ENCODE results near the gene RASAL3. TPM values are rescaled to one million over a fixed set of nuclear protein-coding genes. Genes with fewer than 3 reads are reported as not detected.

The RASAL3 gene
- total RNA-seq, 2 donors from 2014 or later = 1.7 to 2.5 TPM

DNA sequence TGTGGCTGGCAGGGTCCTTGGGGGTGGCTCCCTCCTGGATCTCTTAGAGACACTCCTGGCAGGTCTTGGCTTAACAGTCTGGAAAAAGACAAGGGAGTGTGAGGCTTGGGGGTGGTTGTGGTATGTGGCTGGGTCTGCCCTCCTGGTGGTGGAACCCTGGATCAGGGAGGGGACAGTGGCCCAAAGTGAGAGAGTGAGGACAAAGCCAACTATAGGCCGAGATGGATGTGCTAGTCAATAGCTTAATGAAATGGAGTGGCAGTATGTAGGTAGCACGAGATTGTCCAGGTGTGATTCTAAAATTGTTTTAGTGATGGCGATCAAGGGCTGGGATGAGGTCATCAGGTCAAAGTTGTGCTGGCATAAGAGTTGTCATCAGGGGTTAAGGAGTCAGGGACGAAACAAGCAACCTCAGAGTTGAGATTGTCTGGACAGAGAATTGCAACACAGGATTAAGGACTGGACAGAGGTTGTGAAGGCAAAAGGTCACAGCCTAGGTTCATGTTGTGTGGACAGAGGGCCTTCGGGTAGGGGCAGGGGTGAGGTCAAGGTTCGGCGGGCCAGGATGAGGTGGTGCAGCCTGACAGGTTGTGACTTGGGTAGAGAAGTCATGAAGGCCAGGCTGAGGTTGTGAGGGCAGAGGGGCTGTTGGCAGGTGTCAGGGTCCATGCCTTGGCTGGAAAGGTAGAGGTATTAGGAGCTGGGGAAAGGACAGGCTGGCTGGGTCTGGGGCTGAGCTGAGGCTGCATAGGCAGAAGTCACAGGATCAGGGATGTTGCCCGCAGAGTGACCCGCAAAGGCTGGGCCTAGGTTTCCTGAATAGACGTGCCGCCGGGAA lies 4.5 kb upstream of the RASAL3 start:
- H3K4me3 ChIP-seq = no peak overlapping the region

GRCh38 chr19:15467734-15468214 lies 3.4 kb upstream of the RASAL3 start:
- no peak for DNase-seq
- H3K4me1 ChIP-seq = no peaks in the 10 kb centered on the region
- no peak overlapping the region for H3K27ac ChIP-seq
- no peaks in the 10 kb centered on the region for H3K36me3 ChIP-seq
- no peak overlapping the region for H3K9ac ChIP-seq (ENCODE audit: low read depth in 2 of 2, low read length in 2 of 2)
- no peak overlapping the region for H3K4me3 ChIP-seq
- no peaks in the 10 kb centered on the region for H3K9me3 ChIP-seq
- intact Hi-C loops (cut with DNase I) = no loop called here
- H3K27me3 ChIP-seq = peaks cover 9% of the 10 kb centered on the region
- no peak for TF ChIP-seq CTCF (IDR thresholded peaks at IDR 0.05)

More for the DNA sequence above, 4.5 kb upstream of the RASAL3 start:
- DNase-seq = no peak
- Histone ChIP-seq H3K4me1 (no peaks in the 10 kb centered on the region), H3K9ac (ENCODE audit: low read depth in 2 of 2, low read length in 2 of 2) (peak overlapping the region in 1 of 2 donors; percentile 16), H3K36me3 (no peaks in the 10 kb centered on the region), H3K27me3 (peaks cover 9% of the 10 kb centered on the region), H3K27ac (no peak overlapping the region), H3K9me3 (no peaks in the 10 kb centered on the region)
- intact Hi-C loops (cut with DNase I) = no loop called here
- TF ChIP-seq CTCF (IDR thresholded peaks at IDR 0.05) = no peak

DNA sequence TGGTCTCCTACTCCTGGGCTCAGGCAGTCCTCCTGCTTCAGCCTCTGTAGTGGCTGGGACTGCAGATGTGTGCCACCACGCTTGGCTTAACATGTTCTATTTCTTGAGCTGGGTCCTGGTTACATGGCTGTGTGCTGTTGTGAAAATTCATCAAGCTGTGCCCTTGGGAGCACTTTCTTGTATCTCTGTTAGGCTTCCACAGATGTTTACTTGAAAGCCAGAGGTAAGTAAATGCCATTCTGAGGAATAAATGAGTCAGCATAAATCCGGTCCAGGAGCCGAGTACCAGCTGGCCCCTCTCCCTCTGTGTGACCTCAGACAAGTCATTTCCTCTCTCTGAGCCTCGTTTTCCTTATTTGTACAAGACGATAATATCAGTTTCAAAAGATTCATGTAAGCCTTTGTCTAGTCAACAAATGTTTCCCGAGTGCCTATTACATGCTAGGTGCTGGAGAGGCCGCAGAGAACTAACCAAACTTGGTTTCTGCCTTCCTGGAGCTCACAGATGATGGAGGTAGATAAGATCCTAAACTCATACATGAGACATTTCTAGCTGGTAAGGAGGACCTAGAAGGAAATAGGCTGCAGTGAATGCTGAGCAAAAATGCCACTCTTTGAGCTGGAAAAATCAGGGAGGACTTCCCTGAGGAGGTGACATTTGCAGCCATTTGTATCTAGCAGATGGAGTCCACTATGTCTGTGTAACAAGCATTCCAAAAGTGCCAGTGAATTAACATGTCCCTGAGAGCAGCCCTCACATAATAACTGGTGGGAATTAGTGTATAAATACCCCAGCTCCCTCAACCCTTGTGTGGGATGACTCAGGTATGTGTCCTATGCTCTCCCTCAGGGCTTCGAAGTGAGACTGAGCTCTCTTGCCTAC lies 2.7 kb upstream of the RASAL3 start:
- no peak for TF ChIP-seq CTCF (IDR thresholded peaks at IDR 0.05)
- H3K4me3 ChIP-seq = no peak overlapping the region
- no peak overlapping the region for H3K9ac ChIP-seq (ENCODE audit: low read depth in 2 of 2, low read length in 2 of 2)
- intact Hi-C loops (cut with DNase I) = no loop called here
- no peaks in the 10 kb centered on the region for H3K36me3 ChIP-seq
- H3K4me1 ChIP-seq = no peaks in the 10 kb centered on the region
- H3K27me3 ChIP-seq = peaks cover 9% of the 10 kb centered on the region
- H3K9me3 ChIP-seq = no peaks in the 10 kb centered on the region
- peak overlapping the region; percentile 40 for H3K27ac ChIP-seq
- no peak for DNase-seq

- DNase-seq = peak; percentile 34
- Histone ChIP-seq H3K27me3 (peaks cover under 1% of the 10 kb centered on the region), H3K36me3 (no peaks in the 10 kb centered on the region), H3K9ac (ENCODE audit: low read depth in 2 of 2, low read length in 2 of 2) (peak overlapping the region; percentile 19 to 50), H3K4me3 (peak overlapping the region; percentile 40), H3K27ac (peak overlapping the region; percentile 71), H3K9me3 (no peaks in the 10 kb centered on the region), H3K4me1 (no peaks in the 10 kb centered on the region)
- no peak for TF ChIP-seq CTCF (IDR thresholded peaks at IDR 0.05)
- intact Hi-C loops (cut with DNase I) = no loop called here
These were observed 428 bp downstream of the RASAL3 start for GRCh38 chr19:15463861-15464371.

DNA sequence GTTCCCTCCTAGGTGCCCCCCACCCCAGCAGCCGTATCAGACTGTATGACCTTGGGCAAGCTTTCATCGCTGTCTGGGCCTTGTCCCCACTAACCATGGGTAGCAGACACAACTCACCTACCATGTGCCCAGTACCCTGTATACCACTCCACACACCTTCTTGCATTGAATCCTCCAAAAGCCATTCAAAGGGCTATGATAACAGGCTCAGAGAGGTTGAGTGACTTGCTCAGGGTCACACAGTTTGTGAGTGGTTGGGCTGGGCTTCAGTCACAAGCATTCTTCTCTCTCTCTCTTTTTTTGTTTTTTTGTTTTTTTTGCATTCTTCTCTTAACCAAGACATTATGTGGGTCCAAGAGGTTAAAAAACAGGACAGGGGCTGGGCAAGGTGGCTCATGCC lies 2.6 kb downstream of the RASAL3 start:
- no peak for TF ChIP-seq CTCF (IDR thresholded peaks at IDR 0.05)
- no peak overlapping the region for H3K9ac ChIP-seq (ENCODE audit: low read depth in 2 of 2, low read length in 2 of 2)
- peaks cover 15% of the 10 kb centered on the region for H3K27me3 ChIP-seq
- no peak overlapping the region for H3K4me3 ChIP-seq
- no peaks in the 10 kb centered on the region for H3K4me1 ChIP-seq
- DNase-seq = no peak
- intact Hi-C loops (cut with DNase I) = no loop called here
- no peak overlapping the region for H3K27ac ChIP-seq
- H3K36me3 ChIP-seq = no peaks in the 10 kb centered on the region
- H3K9me3 ChIP-seq = no peaks in the 10 kb centered on the region

All from colonic mucosa (tissue), 4 donors.